Heart right ventricle (tissue), 16 donors: ENCODE results near the gene GRAMD2A. TPM values are rescaled to one million over a fixed set of nuclear protein-coding genes. Genes with fewer than 3 reads are reported as not detected.

Experiments
- ATAC-seq, 8 donors: fragments of 200-7000 bp; cut with Tn5 transposase; one replicate each; pipeline ENCODE4 v1.9.1; 2020; ENCODE audit warnings: mild to moderate bottlenecking in 8 of 8, moderate library complexity in 8 of 8, moderate number of reproducible peaks in 1 of 8
- DNase-seq, 2 donors: peaks; one replicate each; pipeline ENCODE4 v3.0.0-alpha.2; 2020
- H3K27ac ChIP-seq, 10 donors: fragments of 200-600 bp; sonication (generic) in 2 of 10; one replicate each; pipeline versions ENCODE4 v1.5.0 to v1.8.0; 2020 to 2022; ENCODE audit warnings: mild to moderate bottlenecking in 3 of 10
- H3K27me3 ChIP-seq, 7 donors: fragments of 200-600 bp; one replicate each; pipeline ENCODE4 v1.8.0; 2021 to 2022; ENCODE audit warnings: mild to moderate bottlenecking in 2 of 7
- H3K36me3 ChIP-seq, 9 donors: fragments of 200-600 bp; sonication (generic) in 1 of 9; one replicate each; pipeline versions ENCODE4 v1.5.0 to v1.8.0; 2020 to 2022; ENCODE audit warnings: mild to moderate bottlenecking in 2 of 9
- H3K4me1 ChIP-seq, 9 donors: fragments of 200-600 bp; sonication (generic) in 1 of 9; one replicate each; pipeline versions ENCODE4 v1.5.0 to v1.8.0; 2020 to 2022; ENCODE audit warnings: mild to moderate bottlenecking in 4 of 9
- H3K4me3 ChIP-seq, 10 donors: fragments of 200-600 bp; sonication (generic) in 2 of 10; one replicate each; pipeline versions ENCODE4 v1.5.0 to v1.8.0; 2020 to 2022; ENCODE audit warnings: mild to moderate bottlenecking in 7 of 10, moderate library complexity in 2 of 10
- H3K9me3 ChIP-seq, 11 donors: fragments of 200-600 bp in 10 of 11; sonication (generic) in 2 of 11; one replicate each; pipeline versions ENCODE4 v1.5.0 to v1.8.0; 2013 to 2022; ENCODE audit warnings: mild to moderate bottlenecking in 2 of 11, control low read depth in 1 of 11, moderate library complexity in 1 of 11
- WGBS, 2 donors: extraction: QIAGEN DNeasy Blood & Tissue Kit; methylation state at CpG; one replicate each; pipeline ENCODE4 v1.1.7; 2013; ENCODE audit warnings: inconsistent platforms in 1 of 2; 5-methylcytosine and 5-hydroxymethylcytosine counted together
- intact Hi-C, 10 donors: fragments of 100-400 bp; cut with DNase I; formaldehyde crosslinking; loops; one replicate each; pipeline versions ENCODE4 v1.11.1 to v1.14.2; 2022
- polyA plus RNA-seq, 2 donors: library from polyadenylated mRNA; stranded (reverse); fragments of 200-250 nt; gene quantifications; one replicate each; pipeline ENCODE4 v1.2.3, GENCODE V29; 2013
- total RNA-seq, 10 donors: library from RNA; stranded (reverse); fragmentation: NEBNext Ultra II Directional in 3 of 10; extraction: Animal tissue kit (Norgen Biotek cat#: 25700) in 3 of 10; gene quantifications; one replicate each; pipeline versions ENCODE4 v1.2.1 to v1.2.4, GENCODE V29; 2021 to 2023
- TF ChIP-seq, protein P1 (sequence below), 9 donors: fragments of 200-600 bp; sonication (generic) in 2 of 9; IDR thresholded peaks; one replicate each; pipeline versions ENCODE4 v1.5.0 to v1.8.0; 2021 to 2022; ENCODE audit warnings: antibody characterized with exemption in 9 of 9, mild to moderate bottlenecking in 5 of 9, moderate library complexity in 1 of 9
- donor health status: Arrhythmogenic right ventricular cardiomyopathy.
- donor health status: ischemic (EF 13 %, LVEDD 7.1; RV severe dilation, severe dysfunction).
- donor health status: healthy with polysubstance abuse.
- donor health status: DM: no; HTN: yes; CAD: no.
- donor health status: DM: no; HTN: no; CAD: no.
- donor health status: ischemic (EF 25% LVEDD 6.9; RV normal size, moderate dysfunction).
- donor health status: ischemic (EF 25% LVEDD 5.7; RV mildly dilated, moderate dysfunction).
- donor health status: healthy.
- donor health status: DM: yes; HTN: yes; CAD: no.
- donor health status: Ischemic cardiomyopathy.
- donor health status: ischemic (EF 35%, LVEDD 5.7; RV mildly dilated, moderate dysfunction).
- donor health status: nonischemic (EF 11% LVEDD 7.7; RV severe dilation, severe dysfunction).
- donor health status: DM: yes; HTN: yes; CAD: no.
- donor health status: PGD.
- donor health status: ischemic (EF 29% LVEDD 5.4; RV normal size, mild dysfunction).
- donor health status: nonischemic (EF 23%, LVEDD 6.1; RV moderate dilation, normal function).

Gene GRAMD2A
- total and polyA plus RNA-seq, 12 donors = 0.06 to 0.20 TPM; not detected in 10

DNA sequence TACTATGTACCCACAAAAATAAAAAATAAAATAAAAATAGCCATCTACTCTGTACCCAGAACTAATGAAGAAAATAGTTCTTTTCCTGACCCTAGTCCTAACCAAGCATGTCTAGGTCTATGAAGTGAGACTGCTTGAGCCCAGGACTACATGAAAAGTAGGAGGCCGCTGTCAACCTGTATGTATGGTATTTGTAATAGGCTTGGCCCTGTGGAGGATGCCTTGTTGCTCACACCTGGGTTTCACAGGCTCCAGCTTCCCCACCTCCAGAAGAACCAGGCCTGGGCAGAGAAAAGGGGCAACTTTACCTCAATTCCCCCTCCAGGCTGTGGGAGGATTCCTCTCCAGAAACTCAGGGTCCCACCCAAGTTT is 40.3 kb upstream of the GRAMD2A start:
- H3K27ac ChIP-seq = peak overlapping the region in 3 of 10 donors; percentile 21 to 89 (median 63)
- DNase-seq (no peak), ATAC-seq (no peak)
- H3K36me3 ChIP-seq = peaks cover 0 to 52% (median 37%) of the 10 kb centered on the region in 9 donors
- no peaks in the 10 kb centered on the region for H3K27me3 ChIP-seq
- TF ChIP-seq, protein P1, sequence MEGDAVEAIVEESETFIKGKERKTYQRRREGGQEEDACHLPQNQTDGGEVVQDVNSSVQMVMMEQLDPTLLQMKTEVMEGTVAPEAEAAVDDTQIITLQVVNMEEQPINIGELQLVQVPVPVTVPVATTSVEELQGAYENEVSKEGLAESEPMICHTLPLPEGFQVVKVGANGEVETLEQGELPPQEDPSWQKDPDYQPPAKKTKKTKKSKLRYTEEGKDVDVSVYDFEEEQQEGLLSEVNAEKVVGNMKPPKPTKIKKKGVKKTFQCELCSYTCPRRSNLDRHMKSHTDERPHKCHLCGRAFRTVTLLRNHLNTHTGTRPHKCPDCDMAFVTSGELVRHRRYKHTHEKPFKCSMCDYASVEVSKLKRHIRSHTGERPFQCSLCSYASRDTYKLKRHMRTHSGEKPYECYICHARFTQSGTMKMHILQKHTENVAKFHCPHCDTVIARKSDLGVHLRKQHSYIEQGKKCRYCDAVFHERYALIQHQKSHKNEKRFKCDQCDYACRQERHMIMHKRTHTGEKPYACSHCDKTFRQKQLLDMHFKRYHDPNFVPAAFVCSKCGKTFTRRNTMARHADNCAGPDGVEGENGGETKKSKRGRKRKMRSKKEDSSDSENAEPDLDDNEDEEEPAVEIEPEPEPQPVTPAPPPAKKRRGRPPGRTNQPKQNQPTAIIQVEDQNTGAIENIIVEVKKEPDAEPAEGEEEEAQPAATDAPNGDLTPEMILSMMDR (IDR thresholded peaks at IDR 0.05) = no peak
- H3K4me1 ChIP-seq = peaks cover 0 to 26% (median 1%) of the 10 kb centered on the region in 9 donors
- no peaks in the 10 kb centered on the region for H3K9me3 ChIP-seq
- intact Hi-C loops = loop anchor here in 1 of 10 donors (5.0 kb wide), 1 partner anchor 36 kb away; no protein-coding TSS in a partner anchor
- no peak overlapping the region for H3K4me3 ChIP-seq
- 93 to 100% methylated on average over 1 of the region's 1 CpG for WGBS, 2 donors

DNA sequence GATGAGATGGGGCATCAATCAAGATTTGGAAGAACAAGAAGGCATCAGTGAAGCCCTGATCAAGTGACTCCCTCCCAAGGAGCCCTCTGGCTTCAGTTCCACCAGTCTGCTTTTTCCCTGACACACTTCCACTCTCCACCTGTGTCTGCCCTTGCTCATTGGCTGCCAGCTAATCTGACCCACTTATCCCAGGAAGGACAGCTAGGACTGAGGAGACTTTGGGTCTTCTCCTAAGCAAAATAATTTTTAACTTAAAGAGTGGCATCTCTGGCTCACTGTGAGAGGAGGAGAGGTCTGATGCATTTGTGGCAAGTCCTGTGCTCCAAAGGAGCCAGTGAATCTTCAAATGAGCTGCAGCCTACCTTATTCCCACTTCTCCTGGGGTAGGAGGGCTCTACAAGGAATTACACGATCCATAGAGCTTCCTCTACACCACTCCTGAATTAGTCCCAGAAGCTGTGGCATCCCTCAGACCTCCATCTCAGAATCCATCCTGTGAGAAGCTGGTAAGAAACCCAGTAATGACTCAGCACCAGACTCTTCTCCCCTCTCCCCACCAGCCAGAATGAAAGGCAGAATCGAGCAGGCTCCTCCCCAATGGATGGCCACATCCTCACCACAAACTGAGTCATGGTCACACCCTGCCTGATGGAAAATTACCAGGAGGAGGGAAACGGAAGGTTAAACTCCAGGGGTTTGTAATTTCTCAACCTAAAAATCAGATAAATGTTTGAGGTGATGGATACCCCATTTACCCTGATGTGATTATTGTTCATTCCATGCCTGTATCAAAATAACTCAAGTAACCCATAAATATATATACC is 39.7 kb upstream of the GRAMD2A start:
- H3K9me3 ChIP-seq = no peaks in the 10 kb centered on the region
- ATAC-seq (peak in 7 of 8 donors; percentile 24 to 95 (median 60)), DNase-seq (peak in 1 of 2 donors; percentile 25)
- WGBS, 2 donors = 46 to 52% methylated on average over 3 of the region's 3 CpGs
- peak overlapping the region in 1 of 10 donors; percentile 27 for H3K4me3 ChIP-seq
- TF ChIP-seq, protein P1 (IDR thresholded peaks at IDR 0.05) = no peak
- peaks cover 3 to 32% (median 7%) of the 10 kb centered on the region in 9 donors for H3K4me1 ChIP-seq
- no peaks in the 10 kb centered on the region for H3K27me3 ChIP-seq
- H3K27ac ChIP-seq = peak overlapping the region in 4 of 10 donors; percentile 1 to 89 (median 42)
- intact Hi-C loops = loop anchor here in 1 of 10 donors (5.0 kb wide), 1 partner anchor 35 kb away; no protein-coding TSS in a partner anchor
- peaks cover 0 to 46% (median 32%) of the 10 kb centered on the region in 9 donors for H3K36me3 ChIP-seq

DNA sequence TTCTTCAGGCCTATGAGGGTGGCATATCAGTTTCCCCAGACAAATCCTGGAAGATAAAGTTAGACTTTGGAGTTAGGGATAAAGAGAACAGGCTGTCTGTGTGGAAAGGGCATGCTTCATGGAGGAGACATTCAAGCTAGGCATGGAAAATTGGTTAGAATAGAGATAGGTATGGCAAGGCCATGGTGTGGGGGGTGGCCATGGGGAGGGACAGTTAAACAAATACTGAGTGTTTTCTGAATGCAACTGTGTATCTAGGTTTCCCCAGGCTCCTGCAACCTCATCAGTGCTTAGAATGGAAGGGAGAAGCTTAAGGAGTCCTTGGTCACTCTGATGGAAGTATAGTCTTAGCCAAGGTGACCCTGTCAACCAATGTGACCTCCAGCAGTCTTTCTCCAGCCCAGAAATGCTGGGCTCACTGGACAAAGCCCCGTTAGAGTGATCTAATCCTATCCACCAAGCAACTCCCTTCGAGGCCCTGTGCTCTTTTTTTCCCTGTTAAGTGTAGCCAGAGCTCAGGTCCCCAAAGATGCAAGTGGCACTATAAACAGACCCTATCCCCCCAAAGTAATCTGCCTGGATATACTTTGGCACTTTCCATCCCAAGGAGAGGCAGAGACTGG is 38.9 kb upstream of the GRAMD2A start:
- DNase-seq (no peak), ATAC-seq (no peak)
- no peaks in the 10 kb centered on the region for H3K27me3 ChIP-seq
- TF ChIP-seq, protein P1 (IDR thresholded peaks at IDR 0.05) = no peak
- H3K4me1 ChIP-seq = peaks cover 3 to 38% (median 12%) of the 10 kb centered on the region in 9 donors
- no peaks in the 10 kb centered on the region for H3K9me3 ChIP-seq
- H3K4me3 ChIP-seq = peak overlapping the region in 1 of 10 donors; percentile 27
- H3K27ac ChIP-seq = peak overlapping the region in 1 of 10 donors; percentile 89
- intact Hi-C loops = loop anchor here in 1 of 10 donors (5.0 kb wide), 1 partner anchor 34 kb away; no protein-coding TSS in a partner anchor
- H3K36me3 ChIP-seq = peaks cover 0 to 39% (median 24%) of the 10 kb centered on the region in 9 donors
- 87 to 89% methylated on average over 2 of the region's 2 CpGs for WGBS, 2 donors

DNA sequence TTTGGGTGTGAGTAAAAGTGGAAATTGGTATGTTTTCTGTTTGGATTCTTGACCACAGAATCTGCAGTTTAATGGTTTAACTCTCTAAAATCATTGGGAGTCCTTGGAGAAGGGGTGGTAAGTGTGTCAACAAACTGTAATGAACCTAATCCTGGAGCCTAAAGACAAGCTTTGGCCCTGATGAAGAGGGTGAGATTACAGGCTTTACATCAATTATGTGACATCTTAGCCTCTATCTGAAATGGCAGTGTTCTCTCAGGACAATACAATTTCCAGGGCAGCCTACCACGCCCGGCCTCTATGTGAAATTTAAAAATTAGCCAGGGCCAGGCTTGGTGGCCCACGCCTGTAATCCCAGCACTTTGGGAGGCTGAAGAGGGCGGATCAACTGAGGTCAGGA is 37.7 kb upstream of the GRAMD2A start:
- intact Hi-C loops = loop anchor here in 1 of 10 donors (5.0 kb wide), 1 partner anchor 33 kb away; no protein-coding TSS in a partner anchor
- no peak overlapping the region for H3K27ac ChIP-seq
- H3K4me3 ChIP-seq = no peak overlapping the region
- H3K27me3 ChIP-seq = no peaks in the 10 kb centered on the region
- H3K9me3 ChIP-seq = no peaks in the 10 kb centered on the region
- DNase-seq = no peak
- WGBS, 2 donors = 94 to 97% methylated on average over 4 of the region's 4 CpGs
- TF ChIP-seq, protein P1 (IDR thresholded peaks at IDR 0.05) = no peak
- no peak for ATAC-seq
- peaks cover 0 to 27% (median 13%) of the 10 kb centered on the region in 9 donors for H3K36me3 ChIP-seq
- H3K4me1 ChIP-seq = peaks cover 3 to 38% (median 13%) of the 10 kb centered on the region in 9 donors
